Brain microvascular endothelial cell (primary cell): Measurements from ENCODE around the gene TERB1.

Experiments
- DNase-seq: peaks from one replicate; pipeline ENCODE4 v3.0.0-alpha.2; 2020
- H3K27ac ChIP-seq: fragments of 250-450 bp; sonication (Bioruptor Pico); 2 replicates; pipeline ENCODE4 v1.5.1; 2020; ENCODE audit warnings: mild to moderate bottlenecking, moderate library complexity
- H3K27me3 ChIP-seq: fragments of 250-450 bp; sonication (Bioruptor Pico); replicated peaks from 2 replicates; pipeline ENCODE4 v1.5.1; 2020; ENCODE audit warnings: mild to moderate bottlenecking
- H3K36me3 ChIP-seq: fragments of 250-450 bp; sonication (Bioruptor Pico); replicated peaks from 2 replicates; pipeline ENCODE4 v1.5.1; 2020; ENCODE audit warnings: mild to moderate bottlenecking
- H3K4me3 ChIP-seq: 2 replicates; pipeline ENCODE4 v1.5.1; 2011; ENCODE audit warnings: low read depth, mild to moderate bottlenecking, control low read depth, low read length, moderate library complexity
- CTCF ChIP-seq: IDR thresholded peaks from 2 replicates; pipeline ENCODE4 v1.5.1; 2011; ENCODE audit warnings: low read depth, mild to moderate bottlenecking, moderate library complexity, low read length, control low read depth, inconsistent platforms; ENCODE audit errors: missing control alignments
- in situ Hi-C: cut with HindIII; loops from 2 replicates; pipeline ENCODE4 v1.10.0; 2017; ENCODE audit warnings: low sequenced_read_pairs, low pct_ligation_motif_present

The TERB1 gene

GRCh38 chr16:66832661-66833305 lies 31.4 kb upstream of the TERB1 start:
- DNase-seq, result no peak
- H3K27me3 ChIP-seq, result no peaks in the 10 kb centered on the region
- no peaks in the 10 kb centered on the region for H3K36me3 ChIP-seq
- TF ChIP-seq CTCF, result no peak
- in situ Hi-C loops, result no loop called here
- no peak overlapping the region for H3K4me3 ChIP-seq
- H3K27ac ChIP-seq, result no peak overlapping the region

- DNase-seq, result no peak
- no peaks in the 10 kb centered on the region for H3K27me3 ChIP-seq
- H3K4me3 ChIP-seq, result no peak overlapping the region
- TF ChIP-seq CTCF, result no peak
- H3K36me3 ChIP-seq, result no peaks in the 10 kb centered on the region
- no peak overlapping the region for H3K27ac ChIP-seq
- in situ Hi-C loops, result no loop called here
Observed at GRCh38 chr16:66832190-66832589, 30.8 kb upstream of the TERB1 start.

- Histone ChIP-seq H3K27ac (peak within 1 kb of the TSS; percentile 35), H3K4me3 (peak within 1 kb of the TSS; percentile 68), H3K27me3 (no peaks in the 10 kb centered on the region), H3K36me3 (peaks cover 10% of the 10 kb centered on the region)
- DNase-seq, result peak; percentile 59
- in situ Hi-C loops, result no loop called here
- peak; percentile 74 for TF ChIP-seq CTCF
Observed at GRCh38 chr16:66830422-66831404, 29.3 kb upstream of the TERB1 start, which contains the start of gene NAE1. NAE1 (minus strand) TSS chr16:66830976; CDS start chr16:66830899, 77 bp downstream.

- no peak overlapping the region for H3K4me3 ChIP-seq
- H3K27ac ChIP-seq, result no peak overlapping the region
- peaks cover 42% of the 10 kb centered on the region for H3K36me3 ChIP-seq
- no peak for TF ChIP-seq CTCF
- in situ Hi-C loops, result no loop called here
- no peak for DNase-seq
- no peaks in the 10 kb centered on the region for H3K27me3 ChIP-seq
Observed at GRCh38 chr16:66824006-66824405, 22.6 kb upstream of the TERB1 start.

- Histone ChIP-seq H3K27ac (no peak overlapping the region), H3K4me3 (no peak overlapping the region), H3K27me3 (no peaks in the 10 kb centered on the region), H3K36me3 (peaks cover 40% of the 10 kb centered on the region)
- no peak for DNase-seq
- no peak for TF ChIP-seq CTCF
- in situ Hi-C loops, result no loop called here
Observed at GRCh38 chr16:66814734-66815133, 13.3 kb upstream of the TERB1 start.
